HepG2 (cell line): Measurements from ENCODE around the gene ARMC10. TPM values are rescaled to one million over a fixed set of nuclear protein-coding genes. Genes with fewer than 3 reads are reported as not detected.
A peak's percentile ranks its signal among the peaks of the same experiment; 100 is the strongest.

Experiments used
- KLF12 ChIP-seq: sonication (generic); formaldehyde crosslinking; IDR thresholded peaks from 2 replicates; pipeline ENCODE4 v1.4.0; 2020; ENCODE audit warnings: missing genetic modification reagents, borderline replicate concordance
- MIER3 ChIP-seq: IDR thresholded peaks from 2 replicates; pipeline ENCODE4 v1.6.1; 2016; ENCODE audit warnings: missing compliant biosample characterization, borderline replicate concordance
- MIXL1 ChIP-seq: IDR thresholded peaks from 2 replicates; pipeline ENCODE4 v1.6.1; 2016
- MTA1 ChIP-seq: sonication (generic); formaldehyde crosslinking; IDR thresholded peaks from 2 replicates; pipeline ENCODE4 v1.4.0; 2020; ENCODE audit warnings: missing genetic modification reagents, mild to moderate bottlenecking, borderline replicate concordance
- NFYC ChIP-seq: IDR thresholded peaks from 2 replicates; pipeline ENCODE4 v1.6.1; 2016; ENCODE audit warnings: missing genetic modification reagents, missing compliant biosample characterization
- NR2F1 ChIP-seq, 2 experiments: fragments of 450-650 bp in 1 of 2; formaldehyde crosslinking in 1 of 2; IDR thresholded peaks; 2 replicates each; pipeline versions ENCODE4 v1.5.0 to v1.6.1; 2016 to 2020; ENCODE audit warnings: mild to moderate bottlenecking in 1 of 2, missing compliant biosample characterization in 1 of 2, missing genetic modification reagents in 1 of 2, moderate library complexity in 1 of 2
- PAXIP1 ChIP-seq: sonication (generic); formaldehyde crosslinking; conservative IDR thresholded peaks from 2 replicates; pipeline ENCODE4 v1.4.0; 2020; ENCODE audit warnings: mild to moderate bottlenecking, missing genetic modification reagents, moderate library complexity
- POLR2G ChIP-seq: fragments of 200-400 bp; formaldehyde crosslinking; IDR thresholded peaks from 2 replicates; pipeline ENCODE4 v1.6.1; 2018; ENCODE audit warnings: mild to moderate bottlenecking, low read depth, low read length, moderate library complexity
- RARA ChIP-seq: IDR thresholded peaks from 2 replicates; pipeline ENCODE4 v1.6.1; 2016; ENCODE audit warnings: missing genetic modification reagents, missing compliant biosample characterization
- TBX2 ChIP-seq: sonication (generic); formaldehyde crosslinking; IDR thresholded peaks from 2 replicates; pipeline ENCODE4 v1.5.0; 2020; ENCODE audit warnings: missing genetic modification reagents, mild to moderate bottlenecking, borderline replicate concordance
- WIZ ChIP-seq: sonication (generic); formaldehyde crosslinking; IDR thresholded peaks from 2 replicates; pipeline ENCODE4 v1.5.1; 2020; ENCODE audit warnings: mild to moderate bottlenecking, missing genetic modification reagents
- ZBTB38 ChIP-seq: sonication (generic); formaldehyde crosslinking; IDR thresholded peaks from 2 replicates; pipeline ENCODE4 v1.5.1; 2020; ENCODE audit warnings: mild to moderate bottlenecking, missing genetic modification reagents
- ZKSCAN8 ChIP-seq: IDR thresholded peaks from 2 replicates; pipeline ENCODE4 v1.6.1; 2016; ENCODE audit warnings: borderline replicate concordance, missing genetic modification reagents, missing compliant biosample characterization
- ZNF331 ChIP-seq: sonication (generic); formaldehyde crosslinking; IDR thresholded peaks from 2 replicates; pipeline ENCODE4 v1.4.0; 2020; ENCODE audit warnings: missing genetic modification reagents
- ZNF501 ChIP-seq: sonication (generic); formaldehyde crosslinking; IDR thresholded peaks from 2 replicates; pipeline ENCODE4 v1.5.1; 2020; ENCODE audit warnings: mild to moderate bottlenecking, moderate library complexity, missing genetic modification reagents
- ZNF598 ChIP-seq: sonication (generic); formaldehyde crosslinking; IDR thresholded peaks from 2 replicates; pipeline ENCODE4 v1.5.1; 2020; ENCODE audit warnings: mild to moderate bottlenecking, missing genetic modification reagents, borderline replicate concordance
- ZNF687 ChIP-seq: sonication (generic); formaldehyde crosslinking; IDR thresholded peaks from 2 replicates; pipeline ENCODE4 v1.5.1; 2020; ENCODE audit warnings: mild to moderate bottlenecking, missing genetic modification reagents, moderate library complexity
- ZNF883 ChIP-seq: sonication (generic); formaldehyde crosslinking; IDR thresholded peaks from 2 replicates; pipeline ENCODE4 v1.5.1; 2020; ENCODE audit warnings: mild to moderate bottlenecking, missing genetic modification reagents; ENCODE audit errors: not compliant biosample characterization
- polyA plus RNA-seq, 8 experiments: library from polyadenylated mRNA; depleted of rRNA in 3 of 8; stranded (reverse) in 7 of 8; unstranded in 1 of 8; fragments of >200 nt; fragmentation: Illumina TruSeq in 4 of 8; extraction: Trizol in 4 of 8; gene quantifications; 2 replicates each; pipeline versions ENCODE4 v1.2.1 to v1.2.3, GENCODE V29; 2011 to 2016; ENCODE audit warnings: low read depth in 4 of 8, missing spikeins in 1 of 8, mixed read lengths in 1 of 8; ENCODE audit not compliant: insufficient read depth in 1 of 8
- total RNA-seq, 5 experiments: library from RNA; depleted of rRNA; stranded (reverse); fragments of >200 nt; fragmentation: Illumina TruSeq; extraction: Trizol; gene quantifications; 2 replicates each; pipeline ENCODE4 v1.2.3, GENCODE V29; 2016; ENCODE audit warnings: low read depth in 1 of 5
- TF ChIP-seq, protein P1 (sequence below): IDR thresholded peaks from 2 replicates; pipeline ENCODE4 v1.6.1; 2016

Gene ARMC10
- total and polyA plus RNA-seq, 2 of the 13 experiments (the other 11 are each of a cell fraction or from before 2014, with no cell fraction given), result 11.3 to 23.7 TPM

DNA sequence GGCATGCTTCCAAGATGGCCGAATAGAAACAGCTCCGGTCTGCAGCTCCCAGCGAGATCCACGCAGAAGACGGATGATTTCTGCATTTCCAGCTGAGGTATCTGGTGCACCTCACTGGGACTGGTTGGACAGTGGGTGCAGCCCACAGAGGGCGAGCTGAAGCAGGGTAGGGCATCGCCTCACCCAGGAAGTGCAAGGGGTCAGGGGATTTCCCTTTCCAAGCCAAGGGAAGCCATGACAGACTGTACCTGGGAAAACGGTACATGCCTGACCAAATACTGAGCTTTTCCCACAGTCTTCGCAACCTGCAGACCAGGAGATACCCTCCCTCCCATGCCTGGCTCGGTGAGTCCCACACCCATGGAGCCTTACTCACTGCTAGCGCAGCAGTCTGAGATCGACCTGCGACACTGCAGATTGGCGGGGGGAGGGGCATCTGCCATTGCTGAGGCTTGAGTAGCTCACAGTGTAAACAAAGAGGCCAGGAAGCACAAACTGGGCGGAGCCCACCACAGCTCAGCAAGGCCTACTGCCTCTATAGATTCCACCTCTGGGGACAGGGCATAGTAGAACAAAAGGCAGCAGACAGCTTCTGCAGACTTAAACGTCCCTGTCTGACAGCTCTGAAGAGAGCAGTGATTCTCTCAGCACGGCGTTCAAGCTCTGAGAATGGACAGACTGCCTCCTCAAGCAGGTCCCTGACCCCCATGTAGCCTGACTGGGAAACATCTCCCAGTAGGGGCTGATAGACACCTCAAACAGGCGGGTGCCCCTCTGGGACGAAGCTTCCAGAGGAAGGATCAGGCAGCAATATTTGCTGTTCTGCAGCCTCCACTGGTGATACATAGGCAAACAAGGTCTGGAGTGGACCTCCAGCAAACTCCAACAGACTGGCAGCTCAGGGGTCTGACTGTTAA, 36.9 kb upstream of the ARMC10 start (continued):
- TF ChIP-seq ZNF687 (peak; percentile 82), TBX2 (CRISPR knock-in tag) (peak; percentile 68; the same call in 1 of the 2 replicates), PAXIP1 (CRISPR knock-in tag) (peak; percentile 83), POLR2G (0 out of 2 replicates have a peak, but pooled peaks have one; percentile 28), MIXL1 (CRISPR knock-in tag) (peak; percentile 15; the same call in 1 of the 2 replicates), NFYC (CRISPR knock-in tag) (0 out of 2 replicates have a peak, but pooled peaks have one; percentile 18), ZNF883 (CRISPR knock-in tag) (peak; percentile 42), ZNF331 (CRISPR knock-in tag) (peak; percentile 71), RARA (CRISPR knock-in tag) (peak; percentile 29; the same call in 1 of the 2 replicates), MTA1 (CRISPR knock-in tag) (peak; percentile 59; the same call in 1 of the 2 replicates), MIER3 (CRISPR knock-in tag) (peak; percentile 63; the same call in 1 of the 2 replicates), KLF12 (0 out of 2 replicates have a peak, but pooled peaks have one; percentile 15), ZNF598 (CRISPR knock-in tag) (peak; percentile 82; the same call in 1 of the 2 replicates), NR2F1 (CRISPR knock-in tag; IDR thresholded peaks at IDR 0.05) (0 out of 4 replicates have a peak, but pooled peaks of 1 of the 2 experiments have one; percentile 12), ZBTB38 (peak; percentile 66; the same call in 1 of the 2 replicates), WIZ (peak; percentile 80; the same call in 1 of the 2 replicates), ZKSCAN8 (0 out of 2 replicates have a peak, but pooled peaks have one; percentile 41), ZNF501 (CRISPR knock-in tag) (peak; percentile 57; the same call in 1 of the 2 replicates)
- TF ChIP-seq, protein P1, sequence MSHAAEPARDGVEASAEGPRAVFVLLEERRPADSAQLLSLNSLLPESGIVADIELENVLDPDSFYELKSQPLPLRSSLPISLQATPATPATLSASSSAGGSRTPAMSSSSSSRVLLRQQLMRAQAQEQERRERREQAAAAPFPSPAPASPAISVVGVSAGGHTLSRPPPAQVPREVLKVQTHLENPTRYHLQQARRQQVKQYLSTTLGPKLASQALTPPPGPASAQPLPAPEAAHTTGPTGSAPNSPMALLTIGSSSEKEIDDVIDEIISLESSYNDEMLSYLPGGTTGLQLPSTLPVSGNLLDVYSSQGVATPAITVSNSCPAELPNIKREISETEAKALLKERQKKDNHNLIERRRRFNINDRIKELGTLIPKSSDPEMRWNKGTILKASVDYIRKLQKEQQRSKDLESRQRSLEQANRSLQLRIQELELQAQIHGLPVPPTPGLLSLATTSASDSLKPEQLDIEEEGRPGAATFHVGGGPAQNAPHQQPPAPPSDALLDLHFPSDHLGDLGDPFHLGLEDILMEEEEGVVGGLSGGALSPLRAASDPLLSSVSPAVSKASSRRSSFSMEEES (CRISPR knock-in tag), result 0 out of 2 replicates have a peak, but pooled peaks have one; percentile 14
